ENCODE data around the gene TSHR.

The TSHR gene

DNA sequence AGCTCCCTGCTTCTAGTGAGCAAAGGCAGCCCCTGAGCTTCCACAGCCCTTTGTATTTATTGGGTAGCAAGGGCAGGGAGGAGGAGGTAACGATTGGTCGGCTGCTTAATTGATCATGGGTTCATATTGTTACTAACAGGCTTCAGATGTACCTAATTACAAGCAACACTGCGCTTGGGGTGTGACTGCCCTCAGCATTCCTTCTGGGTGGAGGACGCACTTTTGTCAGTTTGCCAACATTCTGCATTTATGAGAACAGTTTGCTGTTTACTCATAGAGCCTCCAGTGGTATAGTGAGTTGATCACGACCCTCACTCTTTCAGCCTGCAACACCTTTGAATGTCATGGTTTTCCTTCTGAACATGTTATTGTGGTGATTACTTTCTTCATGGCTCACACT is 9.6 kb downstream of the TSHR start:
- TF ChIP-seq EZH2phosphoT487 (IDR thresholded peaks at IDR 0.05; ENCODE audit: borderline replicate concordance, low read length) = no peak
- TF ChIP-seq, protein P1, sequence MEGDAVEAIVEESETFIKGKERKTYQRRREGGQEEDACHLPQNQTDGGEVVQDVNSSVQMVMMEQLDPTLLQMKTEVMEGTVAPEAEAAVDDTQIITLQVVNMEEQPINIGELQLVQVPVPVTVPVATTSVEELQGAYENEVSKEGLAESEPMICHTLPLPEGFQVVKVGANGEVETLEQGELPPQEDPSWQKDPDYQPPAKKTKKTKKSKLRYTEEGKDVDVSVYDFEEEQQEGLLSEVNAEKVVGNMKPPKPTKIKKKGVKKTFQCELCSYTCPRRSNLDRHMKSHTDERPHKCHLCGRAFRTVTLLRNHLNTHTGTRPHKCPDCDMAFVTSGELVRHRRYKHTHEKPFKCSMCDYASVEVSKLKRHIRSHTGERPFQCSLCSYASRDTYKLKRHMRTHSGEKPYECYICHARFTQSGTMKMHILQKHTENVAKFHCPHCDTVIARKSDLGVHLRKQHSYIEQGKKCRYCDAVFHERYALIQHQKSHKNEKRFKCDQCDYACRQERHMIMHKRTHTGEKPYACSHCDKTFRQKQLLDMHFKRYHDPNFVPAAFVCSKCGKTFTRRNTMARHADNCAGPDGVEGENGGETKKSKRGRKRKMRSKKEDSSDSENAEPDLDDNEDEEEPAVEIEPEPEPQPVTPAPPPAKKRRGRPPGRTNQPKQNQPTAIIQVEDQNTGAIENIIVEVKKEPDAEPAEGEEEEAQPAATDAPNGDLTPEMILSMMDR (IDR thresholded peaks at IDR 0.05; ENCODE audit: low read depth, low read length, poor library complexity, severe bottlenecking) = no peak
- Histone ChIP-seq H3K9me3 (ENCODE audit: control insufficient read depth, insufficient read depth, low read length) (no peaks in the 10 kb centered on the region), H3K36me3 (ENCODE audit: control insufficient read depth, low read length) (peaks cover 7% of the 10 kb centered on the region; the same call in 1 of the 2 replicates), H3K79me2 (ENCODE audit: control insufficient read depth, low read length) (no peaks in the 10 kb centered on the region), H3K4me3 (ENCODE audit: low read length) (no peak overlapping the region), H3K9me2 (replicated peaks; ENCODE audit: control insufficient read depth, low read length) (no peaks in the 10 kb centered on the region), H4K20me1 (ENCODE audit: control insufficient read depth, insufficient read depth, low read depth, low read length) (no peaks in the 10 kb centered on the region), H3K27me3 (ENCODE audit: control insufficient read depth, low read length) (no peaks in the 10 kb centered on the region), H3K27ac (ENCODE audit: low read depth, low read length) (no peak overlapping the region), H3K4me1 (ENCODE audit: control insufficient read depth, low read length) (peaks cover 12% of the 10 kb centered on the region), H3F3A (ENCODE audit: control insufficient read depth, insufficient read depth) (no peaks in the 10 kb centered on the region; the same call in 1 of the 2 replicates), H3K4me2 (ENCODE audit: low read length) (no peak overlapping the region)

DNA sequence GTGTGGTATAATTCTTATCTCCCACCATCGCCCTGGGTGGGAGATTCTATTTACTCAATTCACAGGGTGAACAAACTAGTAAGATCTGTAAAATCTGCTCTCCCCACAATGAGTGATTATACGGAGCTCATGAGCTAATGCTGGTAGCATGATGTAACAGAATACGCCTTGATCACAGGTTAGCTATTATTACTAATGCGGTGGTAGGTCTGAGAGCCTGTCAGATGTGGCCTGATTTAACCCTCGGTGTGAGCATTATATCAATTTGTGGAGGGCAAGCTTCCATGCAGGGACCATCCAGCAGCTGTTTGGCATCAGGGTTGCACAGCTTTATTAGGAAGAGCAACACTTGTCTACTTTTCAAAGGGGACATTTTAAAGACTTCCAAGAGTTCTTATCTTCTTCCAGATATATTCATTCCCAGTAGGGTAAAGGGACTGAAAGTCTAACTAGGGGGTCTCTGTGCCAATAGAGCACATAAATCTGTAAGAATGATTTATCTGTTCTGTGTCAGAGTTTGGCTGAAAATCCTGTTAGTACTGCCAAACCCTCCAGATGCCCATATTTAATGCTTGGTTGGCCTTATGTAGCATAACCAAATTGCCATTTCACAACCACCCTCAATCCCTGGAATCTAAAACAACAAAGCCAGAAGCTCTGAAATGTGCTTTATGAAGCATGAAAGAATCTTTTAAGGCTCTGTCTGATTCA is 18.7 kb downstream of the TSHR start:
- Histone ChIP-seq H3K79me2 (ENCODE audit: control insufficient read depth, low read length) (no peaks in the 10 kb centered on the region), H3F3A (ENCODE audit: control insufficient read depth, insufficient read depth) (no peaks in the 10 kb centered on the region), H3K4me1 (ENCODE audit: control insufficient read depth, low read length) (peaks cover 6% of the 10 kb centered on the region; the same call in 1 of the 2 replicates), H3K4me3 (ENCODE audit: low read length) (no peak overlapping the region), H3K36me3 (ENCODE audit: control insufficient read depth, low read length) (no peaks in the 10 kb centered on the region), H3K27ac (ENCODE audit: low read depth, low read length) (no peak overlapping the region), H3K27me3 (ENCODE audit: control insufficient read depth, low read length) (peaks cover 3% of the 10 kb centered on the region; the same call in 1 of the 2 replicates), H3K9me3 (ENCODE audit: control insufficient read depth, insufficient read depth, low read length) (no peaks in the 10 kb centered on the region), H4K20me1 (ENCODE audit: control insufficient read depth, insufficient read depth, low read depth, low read length) (no peaks in the 10 kb centered on the region), H3K9me2 (replicated peaks; ENCODE audit: control insufficient read depth, low read length) (no peaks in the 10 kb centered on the region), H3K4me2 (ENCODE audit: low read length) (no peak overlapping the region)
- TF ChIP-seq, protein P1 (IDR thresholded peaks at IDR 0.05; ENCODE audit: low read depth, low read length, poor library complexity, severe bottlenecking) = no peak

DNA sequence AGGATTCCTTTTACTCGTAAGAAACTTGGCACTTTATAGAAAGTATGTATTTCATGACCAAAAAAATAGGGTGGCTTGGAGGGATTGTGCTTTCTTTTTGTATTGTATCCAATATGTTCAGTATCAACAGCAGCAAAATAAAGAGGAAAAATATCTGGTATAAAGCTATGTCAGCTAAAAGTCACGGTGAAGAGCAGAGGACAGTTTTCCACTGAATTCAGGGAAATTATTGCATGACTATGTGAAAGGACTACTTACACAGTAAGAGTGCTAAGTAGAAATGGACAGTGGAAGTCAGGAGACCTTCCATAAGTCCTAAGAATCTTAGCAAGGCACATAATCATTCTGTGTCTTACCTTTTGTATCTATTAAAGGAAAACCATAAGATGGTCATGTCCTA is 19.3 kb downstream of the TSHR start:
- peaks cover 3% of the 10 kb centered on the region; the same call in 1 of the 2 replicates for H3K27me3 ChIP-seq (ENCODE audit: control insufficient read depth, low read length)
- H4K20me1 ChIP-seq (ENCODE audit: control insufficient read depth, insufficient read depth, low read depth, low read length) = no peaks in the 10 kb centered on the region
- no peaks in the 10 kb centered on the region for H3K9me3 ChIP-seq (ENCODE audit: control insufficient read depth, insufficient read depth, low read length)
- H3K79me2 ChIP-seq (ENCODE audit: control insufficient read depth, low read length) = no peaks in the 10 kb centered on the region
- no peaks in the 10 kb centered on the region for H3F3A ChIP-seq (ENCODE audit: control insufficient read depth, insufficient read depth)
- H3K4me2 ChIP-seq (ENCODE audit: low read length) = no peak overlapping the region
- no peaks in the 10 kb centered on the region for H3K36me3 ChIP-seq (ENCODE audit: control insufficient read depth, low read length)
- H3K4me3 ChIP-seq (ENCODE audit: low read length) = no peak overlapping the region
- TF ChIP-seq, protein P1 (IDR thresholded peaks at IDR 0.05; ENCODE audit: low read depth, low read length, poor library complexity, severe bottlenecking) = no peak
- TF ChIP-seq EZH2phosphoT487 (IDR thresholded peaks at IDR 0.05; ENCODE audit: borderline replicate concordance, low read length) = no peak
- H3K27ac ChIP-seq (ENCODE audit: low read depth, low read length) = no peak overlapping the region
- peaks cover 7% of the 10 kb centered on the region for H3K4me1 ChIP-seq (ENCODE audit: control insufficient read depth, low read length)
- H3K9me2 ChIP-seq (replicated peaks; ENCODE audit: control insufficient read depth, low read length) = no peaks in the 10 kb centered on the region

Data from DOHH2 (cell line).